Raji (cell line): ENCODE results near the gene SCO2.

Source experiments
- POLR2A ChIP-seq: IDR thresholded peaks from 2 replicates; pipeline ENCODE4 v1.6.1; 2011; ENCODE audit warnings: low read depth, low read length, control low read depth; ENCODE audit not compliant: insufficient read depth

Gene SCO2, protein sequence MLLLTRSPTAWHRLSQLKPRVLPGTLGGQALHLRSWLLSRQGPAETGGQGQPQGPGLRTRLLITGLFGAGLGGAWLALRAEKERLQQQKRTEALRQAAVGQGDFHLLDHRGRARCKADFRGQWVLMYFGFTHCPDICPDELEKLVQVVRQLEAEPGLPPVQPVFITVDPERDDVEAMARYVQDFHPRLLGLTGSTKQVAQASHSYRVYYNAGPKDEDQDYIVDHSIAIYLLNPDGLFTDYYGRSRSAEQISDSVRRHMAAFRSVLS

DNA sequence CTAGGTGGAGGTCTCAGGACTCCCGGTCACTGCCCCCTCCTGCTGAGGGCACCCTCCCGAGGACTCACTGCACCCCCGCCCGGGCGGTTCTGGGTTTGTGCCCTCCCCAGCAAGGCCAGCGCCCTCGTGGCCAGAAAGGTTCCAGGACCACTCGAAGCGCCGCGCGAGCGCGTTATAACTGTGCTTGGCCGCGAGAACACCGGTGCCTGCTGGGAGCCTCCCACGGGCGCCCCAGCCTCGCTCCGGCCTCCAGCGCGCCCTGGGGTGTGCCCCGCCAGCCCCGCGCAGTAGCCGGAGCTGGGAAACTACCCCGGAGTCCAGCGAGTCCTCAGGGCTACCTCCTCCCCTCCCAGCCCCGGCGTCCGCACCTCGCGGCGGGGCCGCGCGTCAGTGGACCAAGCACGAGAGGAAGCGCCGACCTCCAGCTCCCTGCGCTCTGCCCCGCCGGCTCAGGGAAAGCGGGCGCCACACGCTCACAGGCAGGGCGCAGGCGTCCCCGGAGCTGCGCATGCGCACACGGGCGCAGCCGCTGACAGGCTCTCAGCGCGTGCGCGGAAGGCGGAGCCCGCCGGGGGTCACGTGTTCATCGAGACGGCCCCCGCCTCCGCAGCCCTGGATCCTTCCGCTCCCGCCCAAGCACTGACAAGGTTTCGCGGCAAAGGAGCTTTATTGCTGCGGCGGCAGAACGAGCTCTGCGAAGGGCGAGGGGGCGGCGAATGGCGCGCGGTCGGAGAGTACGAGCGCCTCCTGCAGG, at the start of gene SCO2:
Gene SCO2 (minus strand): TSS at position 495 of the 754 bp plus-strand sequence. CDS start 1,187 bp downstream, outside the sequence.
- TF ChIP-seq POLR2A = peak; percentile 77

DNA sequence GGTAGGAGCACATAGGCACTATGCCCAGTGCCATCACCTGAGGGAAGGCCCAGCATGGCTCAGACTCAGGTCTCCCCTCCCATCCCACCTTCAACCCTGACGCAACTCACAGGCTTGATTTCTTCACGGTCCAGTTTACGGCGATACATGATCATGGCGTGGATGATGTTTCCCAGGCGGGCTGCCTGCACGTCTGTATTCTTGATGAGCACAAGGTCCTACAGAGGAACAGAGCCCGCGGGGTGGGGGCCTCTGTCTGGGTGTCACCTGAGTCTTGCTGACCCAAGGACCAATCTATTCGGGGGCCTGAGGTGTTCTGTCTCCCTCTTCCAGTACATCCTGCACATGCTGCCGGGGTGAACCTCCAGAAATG, 49.0 kb upstream of the SCO2 start:
- no peak for TF ChIP-seq POLR2A

DNA sequence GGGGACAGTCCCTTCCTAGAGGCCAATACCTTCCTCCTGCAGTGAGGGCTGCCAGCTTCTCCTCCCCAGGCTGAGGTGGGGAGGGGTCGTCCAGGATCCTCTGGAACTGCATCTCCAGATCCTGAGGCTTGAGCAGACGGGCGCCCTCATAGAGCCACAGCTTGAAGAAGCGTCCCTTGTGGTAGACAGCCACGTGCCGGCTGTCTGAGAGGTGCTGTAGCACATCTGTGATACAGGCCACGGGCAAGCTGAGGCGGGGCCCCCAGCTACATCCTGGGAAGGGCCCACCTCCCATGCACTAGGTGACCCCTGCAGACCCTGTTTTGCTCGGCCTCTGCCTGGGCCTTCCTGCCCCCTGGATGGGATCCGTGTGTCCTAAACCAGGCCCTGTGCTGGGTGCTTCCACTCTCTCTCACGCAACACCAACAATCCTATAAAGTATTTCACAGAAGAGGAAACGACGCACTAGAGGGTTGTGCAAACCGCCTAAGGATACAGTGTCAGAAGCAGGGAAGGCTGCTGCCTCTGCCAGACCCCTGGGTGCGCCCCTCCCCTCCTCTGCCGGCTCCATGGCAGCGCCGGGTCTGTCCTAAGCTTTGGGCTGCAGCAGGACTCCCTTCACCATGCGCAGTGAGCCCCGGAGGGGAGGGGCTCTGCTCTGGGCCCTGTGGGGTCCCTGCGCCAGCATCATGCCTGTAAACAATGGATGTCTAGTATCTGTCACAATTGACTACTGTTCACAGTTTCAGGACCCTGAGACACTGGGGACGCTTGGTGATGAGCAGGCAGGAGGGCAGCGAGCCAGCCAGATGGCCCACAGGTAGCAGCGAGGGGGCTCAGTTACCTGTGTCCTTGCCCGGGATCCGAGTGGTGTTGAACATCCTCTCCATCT, 48.3 kb upstream of the SCO2 start:
- no peak for TF ChIP-seq POLR2A

DNA sequence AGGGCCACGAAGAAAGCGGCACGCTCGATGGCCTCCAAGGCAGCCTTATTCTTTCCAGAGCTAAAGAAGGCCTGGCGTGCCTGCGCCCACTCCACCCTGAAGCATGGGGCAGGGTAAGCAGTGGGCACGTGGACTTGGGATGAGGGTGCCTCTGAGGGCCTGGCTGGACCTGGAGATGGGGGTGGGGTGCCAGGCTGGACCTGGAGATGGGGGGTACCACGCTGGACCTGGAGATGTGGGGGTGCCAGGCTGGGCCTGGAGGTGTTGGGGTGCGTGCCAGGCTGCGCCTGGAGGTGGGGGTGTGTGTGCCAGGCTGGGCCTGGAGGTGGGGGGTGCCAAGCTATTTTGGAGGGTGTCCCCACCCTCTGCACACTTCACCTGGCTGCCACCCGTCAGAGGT, 47.6 kb upstream of the SCO2 start:
- no peak for TF ChIP-seq POLR2A

DNA sequence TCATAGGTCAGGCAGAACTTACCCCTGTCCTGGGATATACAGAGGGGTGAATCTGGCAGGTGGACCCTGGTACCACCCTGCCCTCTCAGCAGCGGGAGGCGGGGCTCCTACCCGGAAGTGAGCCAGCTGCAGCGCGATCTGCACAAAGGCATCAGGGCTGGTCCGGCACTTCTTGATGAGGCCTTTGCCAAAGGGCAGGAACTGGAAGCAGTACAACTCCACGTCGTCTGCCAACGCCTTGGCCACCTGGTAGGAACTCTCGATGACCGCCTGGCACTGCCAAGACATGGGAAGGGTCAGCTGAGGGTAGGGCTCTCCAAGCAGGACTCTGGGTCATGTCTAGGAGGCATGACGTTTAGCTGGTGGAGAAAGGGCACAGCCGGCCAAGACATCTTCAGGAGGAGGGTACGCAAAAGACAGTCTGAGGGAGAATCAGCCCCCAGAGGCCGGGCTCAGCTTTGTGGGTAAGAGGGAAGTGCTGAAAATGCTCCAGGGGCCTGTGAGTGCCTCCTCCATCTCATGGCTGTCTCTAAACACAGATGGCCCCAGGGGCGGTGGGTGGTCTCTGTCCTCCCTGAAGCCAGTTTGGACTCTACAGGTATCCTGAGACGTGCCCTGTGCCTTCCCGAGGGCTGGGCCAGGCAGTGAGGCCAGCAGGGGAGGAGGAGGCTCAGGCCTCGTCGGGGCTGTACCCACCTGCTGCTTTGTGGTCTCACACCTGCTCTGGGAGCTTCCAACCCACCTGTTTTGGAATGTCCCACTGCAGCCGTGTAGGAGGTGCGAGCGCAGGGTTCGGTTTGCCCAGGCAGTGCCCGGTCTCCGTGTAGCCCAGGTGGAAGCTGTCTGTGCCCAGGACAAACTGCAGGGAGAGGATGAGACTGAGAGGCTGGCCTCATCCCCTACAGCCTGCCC, 46.1 kb upstream of the SCO2 start:
- TF ChIP-seq POLR2A = no peak

DNA sequence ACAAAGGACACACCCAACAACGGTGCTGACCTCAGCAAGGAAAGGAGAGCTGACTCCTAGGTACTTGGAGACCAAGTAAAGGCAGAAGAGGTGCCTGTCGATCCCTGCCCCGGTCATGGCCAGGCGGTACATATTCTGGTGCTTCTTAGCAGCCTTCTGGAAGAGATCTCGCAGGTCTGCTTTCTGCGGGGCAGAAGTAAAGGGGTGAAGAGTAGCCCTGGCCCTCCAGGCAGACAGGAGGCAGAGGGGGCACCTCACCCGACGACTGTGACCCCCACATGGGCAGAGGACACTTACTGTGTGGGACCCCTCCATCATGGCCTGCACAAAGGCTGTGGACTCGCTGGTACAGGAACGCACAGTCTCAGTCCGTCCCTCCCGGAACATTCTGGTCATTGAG, 45.5 kb upstream of the SCO2 start:
- TF ChIP-seq POLR2A = no peak

DNA sequence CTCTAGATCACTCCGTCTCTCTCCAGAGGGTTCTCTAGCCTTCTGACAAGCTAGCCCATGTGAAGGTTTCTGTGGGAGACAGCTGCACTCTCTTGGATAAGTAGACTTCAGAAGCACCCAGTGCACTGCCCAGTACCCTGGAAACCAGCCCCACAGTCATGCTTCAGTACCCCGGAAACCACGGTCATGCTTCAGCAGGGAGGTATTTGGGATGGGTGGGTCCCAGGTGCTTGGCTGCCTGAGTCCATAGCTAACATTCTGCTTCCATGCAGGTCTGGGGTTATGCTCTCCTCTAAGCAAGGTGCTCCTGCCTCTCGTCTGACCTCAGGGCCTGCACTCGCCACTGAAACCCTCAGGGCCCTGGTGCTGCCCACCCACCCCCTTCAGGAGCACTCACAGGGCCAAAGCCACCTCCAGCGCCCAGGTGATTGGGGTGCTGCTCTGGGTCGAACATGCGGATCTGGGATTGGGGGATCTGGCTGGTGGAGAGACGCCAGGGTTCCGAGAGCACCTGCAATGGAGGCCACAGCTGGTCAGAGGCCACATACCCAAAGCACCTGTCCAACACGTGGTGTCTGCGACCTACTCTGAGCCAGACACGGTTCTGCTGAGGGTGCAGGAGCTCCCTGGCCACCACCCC, 44.6 kb upstream of the SCO2 start:
- no peak for TF ChIP-seq POLR2A

DNA sequence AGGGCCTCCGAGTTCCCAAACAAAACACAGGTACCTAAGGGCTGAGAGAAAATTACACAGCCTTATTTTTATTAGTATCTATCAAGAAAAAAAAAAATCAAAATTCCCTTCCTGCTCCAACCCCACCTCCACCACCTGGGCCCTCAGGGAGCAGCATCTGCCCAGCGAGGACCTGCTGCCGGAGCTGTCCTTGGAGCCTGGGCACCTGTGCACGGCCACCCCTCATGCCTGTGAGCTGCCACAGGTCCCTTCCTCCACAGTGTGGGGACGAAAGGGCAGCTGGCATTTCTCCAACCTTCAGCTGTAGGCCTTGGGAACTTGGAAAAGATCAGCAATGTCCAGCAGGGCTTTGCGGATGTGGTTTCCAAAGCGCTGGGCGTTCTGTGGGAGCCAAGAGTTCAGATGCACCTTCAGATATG, 43.7 kb upstream of the SCO2 start:
- TF ChIP-seq POLR2A = no peak

DNA sequence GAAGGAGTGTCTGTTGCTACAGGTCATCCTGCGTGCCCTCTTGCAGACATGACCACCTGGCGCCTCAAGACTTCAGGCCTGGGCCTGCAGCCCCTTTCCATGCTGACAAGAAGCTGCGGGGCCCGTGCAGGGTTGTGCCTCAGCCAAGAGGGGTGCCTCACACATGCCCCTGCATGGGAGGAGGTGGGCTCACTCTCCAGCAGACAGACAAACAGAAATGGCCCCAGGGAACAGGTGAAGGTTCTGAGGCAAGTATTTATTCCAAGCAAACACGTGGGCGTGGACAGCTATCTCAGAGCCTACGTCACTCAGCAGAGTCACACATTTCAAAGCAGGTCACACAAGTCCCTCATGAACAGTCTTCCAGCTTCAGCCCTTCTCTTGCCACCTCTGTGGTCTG, 43.2 kb upstream of the SCO2 start:
- TF ChIP-seq POLR2A = no peak

DNA sequence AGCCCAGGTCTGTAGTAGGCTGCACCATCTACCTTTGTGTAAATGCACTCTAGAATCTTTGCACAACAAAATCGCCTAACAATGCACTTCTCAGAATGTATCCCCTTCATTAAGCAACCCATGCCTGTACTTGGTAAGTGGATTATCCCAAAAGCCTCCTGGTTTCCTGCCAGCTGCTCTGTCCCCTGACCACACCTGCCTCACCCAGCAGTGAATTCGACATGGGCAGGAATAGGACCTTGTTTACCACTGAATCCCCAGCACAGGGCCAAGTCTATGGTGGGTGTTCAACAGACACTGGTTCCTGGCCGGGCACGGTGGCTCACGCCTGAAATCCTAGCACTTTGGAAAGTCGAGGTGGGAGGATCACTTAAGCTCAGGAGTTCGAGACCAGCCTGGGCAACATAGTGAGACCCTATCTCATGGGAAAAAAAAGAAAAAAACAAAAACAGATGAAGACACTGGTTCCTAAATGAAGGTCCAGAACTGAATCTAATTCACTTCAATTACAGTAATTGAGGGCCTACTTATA, 42.4 kb upstream of the SCO2 start:
- no peak for TF ChIP-seq POLR2A

DNA sequence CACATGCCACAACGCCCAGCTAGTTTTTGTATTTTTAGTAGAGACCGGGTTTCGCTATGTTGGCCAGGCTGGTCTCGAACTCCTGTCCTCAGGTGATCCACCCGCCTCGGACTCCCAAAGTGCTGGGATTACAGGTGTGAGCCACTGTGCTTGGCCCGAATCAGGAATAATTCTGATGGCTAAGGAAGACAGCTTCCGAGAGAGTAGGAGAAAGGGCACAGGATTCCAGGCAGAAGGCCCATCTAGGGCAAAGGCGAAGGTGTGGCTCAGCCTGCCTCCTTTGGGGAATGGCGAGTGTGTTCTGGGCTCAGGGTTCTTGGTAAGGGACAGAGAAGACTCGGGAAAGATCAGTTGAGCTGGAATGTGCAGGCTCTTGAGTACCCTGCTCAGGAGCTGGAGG, 38.9 kb upstream of the SCO2 start:
- TF ChIP-seq POLR2A = no peak

DNA sequence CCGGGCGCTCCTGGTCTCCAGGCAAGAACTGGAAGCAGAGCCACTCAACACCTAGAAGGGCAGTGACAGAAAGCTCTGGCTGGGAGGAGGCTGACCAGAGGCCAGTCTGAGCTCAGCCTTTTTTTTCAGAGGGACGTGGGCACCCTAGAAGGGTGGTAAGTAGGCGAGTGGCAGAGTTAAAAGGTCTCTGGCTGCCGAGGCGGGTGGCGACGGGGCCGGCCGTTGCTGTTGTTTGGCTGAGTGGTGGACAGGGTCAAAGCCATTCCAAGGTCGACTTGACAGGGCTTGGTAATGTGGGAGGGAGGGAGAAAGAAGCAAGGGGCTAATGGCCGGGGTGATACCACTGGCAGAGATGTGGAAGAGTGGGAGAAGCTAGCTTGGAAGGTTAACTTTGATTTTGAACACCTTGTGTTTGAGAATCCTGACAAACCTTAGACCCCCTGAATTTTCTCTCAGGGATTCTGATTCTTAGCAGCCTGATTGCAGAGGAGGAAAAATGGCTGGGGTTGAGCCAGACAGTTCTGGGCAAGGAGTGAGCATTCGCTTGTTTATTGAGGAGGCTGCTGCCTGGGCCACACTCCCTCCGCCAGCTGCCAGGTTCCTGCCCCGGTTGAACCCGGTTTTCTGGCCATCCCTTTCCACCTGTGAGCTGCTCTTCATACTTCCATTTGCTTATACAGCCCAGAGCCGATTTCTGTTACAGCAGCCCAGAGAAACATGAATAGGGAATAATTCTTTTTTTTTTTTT, 38.2 kb upstream of the SCO2 start:
- TF ChIP-seq POLR2A = no peak
